ENCODE results near the gene DUSP15.
A peak's percentile ranks its signal among the peaks of the same experiment; 100 is the strongest.

DUSP15 gene

GRCh38 chr20:31859266-31859997 lies 10.9 kb downstream of the DUSP15 start:
- DNase-seq: no peak

- no peak for DNase-seq
Observed at GRCh38 chr20:31858760-31859083, 11.6 kb downstream of the DUSP15 start.

GRCh38 chr20:31857861-31858759 lies 12.2 kb downstream of the DUSP15 start:
- no peak for DNase-seq

- no peak for DNase-seq
Observed at GRCh38 chr20:31856516-31856915, 13.8 kb downstream of the DUSP15 start.

GRCh38 chr20:31853481-31853880 lies 16.8 kb downstream of the DUSP15 start:
- no peak for DNase-seq

GRCh38 chr20:31851240-31851955 lies 18.9 kb downstream of the DUSP15 start:
- no peak for DNase-seq

GRCh38 chr20:31849306-31849930 lies 20.9 kb downstream of the DUSP15 start:
- DNase-seq: peak; percentile 58 to 92

GRCh38 chr20:31848088-31848999 lies 22.0 kb downstream of the DUSP15 start:
- DNase-seq: no peak

GRCh38 chr20:31846793-31847138 lies 23.6 kb downstream of the DUSP15 start:
- no peak for DNase-seq

- no peak for DNase-seq
Observed at GRCh38 chr20:31845300-31845863, 24.9 kb downstream of the DUSP15 start, which contains the start of gene FOXS1. TSS of gene FOXS1 (minus strand) at chr20:31845604. CDS start at chr20:31845542, 62 bp downstream.

GRCh38 chr20:31844737-31845299 lies 25.5 kb downstream of the DUSP15 start:
- no peak for DNase-seq

- no peak for DNase-seq
Observed at GRCh38 chr20:31843881-31844280, 26.4 kb downstream of the DUSP15 start.

GRCh38 chr20:31843288-31843687 lies 27.0 kb downstream of the DUSP15 start:
- DNase-seq: no peak

- peak in 1 of 2 experiments; percentile 25 for DNase-seq
Observed at GRCh38 chr20:31842471-31843157, 27.7 kb downstream of the DUSP15 start.

GRCh38 chr20:31841928-31842327 lies 28.4 kb downstream of the DUSP15 start:
- DNase-seq: no peak

- DNase-seq: no peak
Observed at GRCh38 chr20:31840906-31841816, 29.2 kb downstream of the DUSP15 start.

GRCh38 chr20:31839782-31840487 lies 30.4 kb downstream of the DUSP15 start:
- DNase-seq: no peak

GRCh38 chr20:31838646-31839292 lies 31.6 kb downstream of the DUSP15 start:
- no peak for DNase-seq
